Effector memory CD4-positive, alpha-beta T cell (primary cell): ENCODE results near the gene NDUFB1.

Source experiments
- DNase-seq, 3 donors: peaks; one replicate each; pipeline ENCODE4 v3.0.0-alpha.2; 2020
- H3K27ac ChIP-seq: 2 replicates; pipeline ENCODE4 v1.7.0; 2013; ENCODE audit warnings: mild to moderate bottlenecking, low read length, moderate library complexity; ENCODE audit not compliant: insufficient read depth, poor library complexity, severe bottlenecking
- H3K27me3 ChIP-seq: replicated peaks from 2 replicates; pipeline ENCODE4 v1.7.0; 2013; ENCODE audit warnings: mild to moderate bottlenecking, low read length; ENCODE audit not compliant: insufficient read depth, control insufficient read depth, poor library complexity, severe bottlenecking
- H3K36me3 ChIP-seq: 2 replicates; pipeline ENCODE4 v1.7.0; 2013; ENCODE audit warnings: mild to moderate bottlenecking, low read length, moderate library complexity; ENCODE audit not compliant: control insufficient read depth, insufficient read depth
- H3K4me1 ChIP-seq: 2 replicates; pipeline ENCODE4 v1.7.0; 2013; ENCODE audit warnings: low read length, mild to moderate bottlenecking; ENCODE audit not compliant: control insufficient read depth, insufficient read depth, poor library complexity, severe bottlenecking
- H3K4me3 ChIP-seq: 2 replicates; pipeline ENCODE4 v1.7.0; 2013; ENCODE audit warnings: low read length, low read depth, mild to moderate bottlenecking; ENCODE audit not compliant: insufficient read depth, poor library complexity, severe bottlenecking
- H3K9me3 ChIP-seq: 2 replicates; pipeline ENCODE4 v1.7.0; 2013; ENCODE audit warnings: mild to moderate bottlenecking, low read length, moderate library complexity; ENCODE audit not compliant: control insufficient read depth

Gene NDUFB1

DNA sequence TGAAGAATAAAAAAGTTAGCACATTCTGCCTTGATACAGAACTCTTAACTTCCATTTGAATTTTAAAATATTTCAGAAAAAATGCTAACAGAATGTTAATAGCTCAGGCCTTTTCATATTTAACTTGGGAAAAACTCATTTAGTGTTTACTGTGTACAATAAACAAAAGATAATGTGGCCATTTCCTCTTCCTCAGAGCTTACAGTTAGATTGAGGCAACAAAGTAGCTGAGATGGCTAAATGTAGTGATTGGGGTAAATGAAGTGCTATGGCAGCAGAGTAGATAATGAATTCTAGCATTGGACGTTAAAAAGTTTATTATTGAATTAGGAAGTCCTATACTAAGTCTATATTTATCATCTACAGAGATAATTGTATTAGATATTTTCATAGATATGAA, 12.9 kb upstream of the NDUFB1 start:
- H3K4me3 ChIP-seq, result no peak overlapping the region
- no peak for DNase-seq
- H3K27me3 ChIP-seq, result no peaks in the 10 kb centered on the region
- no peaks in the 10 kb centered on the region for H3K4me1 ChIP-seq
- no peaks in the 10 kb centered on the region for H3K9me3 ChIP-seq
- peaks cover 52% of the 10 kb centered on the region for H3K36me3 ChIP-seq
- no peak overlapping the region for H3K27ac ChIP-seq

GRCh38 chr14:92122761-92123160, 1.3 kb upstream of the NDUFB1 start:
- H3K36me3 ChIP-seq, result peaks cover 8% of the 10 kb centered on the region
- H3K27ac ChIP-seq, result peak overlapping the region; percentile 98
- H3K27me3 ChIP-seq, result no peaks in the 10 kb centered on the region
- H3K4me1 ChIP-seq, result peaks cover 28% of the 10 kb centered on the region
- DNase-seq, result no peak
- H3K9me3 ChIP-seq, result no peaks in the 10 kb centered on the region
- peak overlapping the region; percentile 91 for H3K4me3 ChIP-seq

GRCh38 chr14:92122351-92122677, 808 bp upstream of the NDUFB1 start:
- no peak for DNase-seq
- peak overlapping the region; percentile 91 for H3K4me3 ChIP-seq

GRCh38 chr14:92121207-92121669, 268 bp downstream of the NDUFB1 start:
- Histone ChIP-seq H3K27ac (peak overlapping the region; percentile 98), H3K36me3 (no peaks in the 10 kb centered on the region), H3K27me3 (no peaks in the 10 kb centered on the region), H3K4me1 (peaks cover 28% of the 10 kb centered on the region), H3K4me3 (peak overlapping the region; percentile 91), H3K9me3 (no peaks in the 10 kb centered on the region)
- no peak for DNase-seq

More at GRCh38 chr14:92122351-92122677, 808 bp upstream of the NDUFB1 start:
- H3K9me3 ChIP-seq, result no peaks in the 10 kb centered on the region
- peak overlapping the region; percentile 98 for H3K27ac ChIP-seq
- H3K36me3 ChIP-seq, result peaks cover 4% of the 10 kb centered on the region
- H3K4me1 ChIP-seq, result peaks cover 28% of the 10 kb centered on the region
- no peaks in the 10 kb centered on the region for H3K27me3 ChIP-seq

DNA sequence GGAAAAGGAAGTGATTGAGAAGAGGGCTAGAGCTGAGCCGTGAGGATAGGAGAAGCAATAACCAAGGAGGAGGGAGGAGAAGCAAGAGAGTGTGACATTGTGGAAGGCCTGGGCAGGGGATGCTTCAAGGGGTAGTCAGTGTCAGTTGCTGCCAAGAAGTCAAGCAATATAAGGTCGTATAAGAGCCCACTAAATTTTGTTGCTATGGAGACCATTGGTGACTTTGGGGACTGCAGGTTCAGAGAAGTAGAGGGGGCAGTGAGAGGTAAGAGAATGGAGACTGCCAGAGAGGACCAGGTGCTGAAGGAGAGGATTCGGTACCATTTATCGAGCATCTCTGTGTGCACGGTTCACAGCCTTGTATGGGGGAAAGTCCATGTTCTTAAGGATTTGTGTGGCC, 12.0 kb downstream of the NDUFB1 start:
- no peaks in the 10 kb centered on the region for H3K36me3 ChIP-seq
- no peak overlapping the region for H3K4me3 ChIP-seq
- no peak for DNase-seq
- no peaks in the 10 kb centered on the region for H3K4me1 ChIP-seq
- no peaks in the 10 kb centered on the region for H3K9me3 ChIP-seq
- no peak overlapping the region for H3K27ac ChIP-seq
- no peaks in the 10 kb centered on the region for H3K27me3 ChIP-seq

DNA sequence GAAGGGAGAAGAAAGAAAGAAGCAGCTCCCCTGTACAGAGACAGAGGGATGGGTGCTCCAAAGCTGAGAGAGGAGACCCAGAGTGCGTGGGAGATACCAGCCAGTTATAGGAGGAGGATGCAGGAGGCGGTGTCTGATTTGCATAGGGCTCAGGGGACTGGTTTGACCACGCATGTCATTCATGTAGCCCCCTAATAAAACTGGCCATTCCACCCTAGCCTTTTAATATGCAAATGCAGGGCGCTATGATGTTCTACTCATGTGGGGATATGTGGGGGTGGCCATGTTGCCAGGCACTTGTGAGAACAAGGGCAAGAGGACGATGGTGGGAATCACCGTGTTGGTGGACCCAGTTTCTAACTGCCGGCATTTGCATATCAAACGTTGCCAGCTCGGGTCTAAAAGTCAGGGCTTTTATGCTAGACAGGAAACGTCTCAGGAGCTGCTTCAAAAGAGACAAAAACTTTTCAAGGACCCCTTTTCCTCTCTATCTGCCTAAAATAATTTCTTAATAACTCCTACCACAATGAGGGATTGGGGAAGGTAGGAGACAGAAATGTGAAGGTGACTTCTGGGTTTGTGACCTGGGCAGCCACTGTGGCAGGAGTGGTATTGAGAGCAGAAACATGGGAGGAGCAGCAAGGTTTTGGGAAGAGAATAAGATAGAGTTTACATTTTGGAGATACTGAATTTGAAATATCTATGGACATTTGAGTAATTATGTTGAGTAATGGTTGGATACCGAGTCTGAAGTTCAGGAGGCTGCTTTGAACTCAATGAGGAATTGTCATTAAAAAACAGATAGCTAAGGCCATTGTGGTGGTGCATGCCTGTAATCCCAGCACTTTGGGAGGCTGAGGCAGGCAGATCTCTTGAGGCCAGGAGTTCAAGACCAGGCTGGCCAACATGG, 12.9 kb downstream of the NDUFB1 start:
- Histone ChIP-seq H3K27ac (no peak overlapping the region), H3K27me3 (no peaks in the 10 kb centered on the region), H3K36me3 (no peaks in the 10 kb centered on the region), H3K4me3 (no peak overlapping the region), H3K9me3 (no peaks in the 10 kb centered on the region), H3K4me1 (no peaks in the 10 kb centered on the region)
- no peak for DNase-seq

DNA sequence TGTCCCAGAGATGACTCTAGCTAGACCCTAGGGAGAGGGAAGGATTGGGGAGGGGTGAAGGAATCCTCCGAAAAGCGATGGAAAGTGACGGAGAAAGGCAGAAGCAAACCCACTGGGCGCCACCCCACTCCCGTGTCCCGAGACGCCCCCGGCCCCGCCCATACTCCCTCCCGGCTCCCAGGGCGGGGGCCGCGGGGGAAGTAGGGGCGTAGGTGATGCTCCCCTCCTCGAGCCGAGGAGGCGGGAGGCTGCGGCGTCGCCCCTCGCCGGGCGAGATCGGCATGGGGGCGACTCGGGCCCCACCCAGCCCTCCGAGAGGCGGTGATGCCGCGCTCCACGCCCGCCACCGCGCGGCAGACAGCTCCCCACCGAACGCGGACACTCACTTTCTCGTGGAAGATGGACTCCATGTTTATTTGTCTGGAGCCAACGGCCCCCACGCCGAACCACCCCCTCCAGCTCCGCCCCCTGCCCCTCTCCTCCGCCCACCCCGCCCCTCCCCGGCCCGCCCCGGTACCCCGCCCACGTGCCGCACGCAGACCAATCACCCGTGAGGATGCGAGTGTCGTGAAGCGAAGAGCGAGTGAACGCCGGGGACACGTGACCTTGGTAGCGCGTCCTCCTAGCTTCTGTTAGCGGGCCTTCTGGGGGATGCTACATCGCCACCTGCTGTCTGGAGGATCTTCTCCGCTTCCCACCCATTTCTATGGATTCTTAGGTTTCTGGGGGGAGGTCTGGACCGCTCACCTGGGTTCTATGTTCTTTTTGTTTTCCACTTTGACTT, 15.2 kb downstream of the NDUFB1 start, which contains the start of gene ATXN3:
Gene ATXN3 (minus strand): TSS at position 440 of the 784 bp plus-strand sequence. CDS start 30 bp downstream, at position 410.
- Histone ChIP-seq H3K27me3 (no peaks in the 10 kb centered on the region), H3K36me3 (no peaks in the 10 kb centered on the region), H3K4me3 (peak within 1 kb of the TSS; percentile 98), H3K27ac (peak within 1 kb of the TSS; percentile 84), H3K4me1 (no peaks in the 10 kb centered on the region), H3K9me3 (no peaks in the 10 kb centered on the region)
- peak; percentile 92 to 95 (median 94) for DNase-seq

- Histone ChIP-seq H3K27ac (peak overlapping the region; percentile 84), H3K4me1 (no peaks in the 10 kb centered on the region), H3K27me3 (no peaks in the 10 kb centered on the region), H3K36me3 (no peaks in the 10 kb centered on the region), H3K9me3 (no peaks in the 10 kb centered on the region), H3K4me3 (peak overlapping the region; percentile 98)
- peak in 1 of 3 donors; percentile 26 for DNase-seq
Measured at GRCh38 chr14:92105893-92106142, 15.7 kb downstream of the NDUFB1 start.

GRCh38 chr14:92105073-92105892, 16.2 kb downstream of the NDUFB1 start:
- Histone ChIP-seq H3K4me3 (peak overlapping the region; percentile 98), H3K27ac (peak overlapping the region; percentile 84), H3K27me3 (no peaks in the 10 kb centered on the region), H3K4me1 (no peaks in the 10 kb centered on the region), H3K9me3 (no peaks in the 10 kb centered on the region), H3K36me3 (no peaks in the 10 kb centered on the region)
- DNase-seq, result no peak
